Smooth muscle cell (in vitro differentiated cells): Measurements from ENCODE around the gene INTU. TPM values are rescaled to one million over a fixed set of nuclear protein-coding genes. Genes with fewer than 3 reads are reported as not detected.

Source experiments
- DNase-seq: peaks from one replicate; lab custom pipeline; 2025; ENCODE audit not compliant: unreplicated experiment; lab: John Stamatoyannopoulos, UW
- H2AFZ ChIP-seq: fragments of 200-600 bp; sonication (generic); 2 replicates; pipeline ENCODE4 v1.6.0; 2016; ENCODE audit warnings: antibody characterized with exemption, low read depth, mild to moderate bottlenecking
- H3F3A ChIP-seq: fragments of 200-600 bp; sonication (generic); 2 replicates; pipeline ENCODE4 v1.6.0; 2017; ENCODE audit warnings: antibody characterized with exemption, low read depth
- H3K27ac ChIP-seq: fragments of 200-600 bp; sonication (generic); 2 replicates; pipeline ENCODE4 v1.5.1; 2016; ENCODE audit warnings: low read depth, mild to moderate bottlenecking
- H3K27me3 ChIP-seq: fragments of 200-600 bp; sonication (generic); 2 replicates; pipeline ENCODE4 v1.6.1; 2016; ENCODE audit warnings: low read depth, mild to moderate bottlenecking
- H3K36me3 ChIP-seq: fragments of 200-600 bp; sonication (generic); 2 replicates; pipeline ENCODE4 v1.5.1; 2016; ENCODE audit warnings: low read depth
- H3K4me1 ChIP-seq: fragments of 200-600 bp; sonication (generic); 2 replicates; pipeline ENCODE4 v1.5.1; 2016; ENCODE audit warnings: low read depth
- H3K4me2 ChIP-seq: fragments of 200-600 bp; sonication (generic); 2 replicates; pipeline ENCODE4 v1.6.0; 2016; ENCODE audit warnings: mild to moderate bottlenecking
- H3K4me3 ChIP-seq: fragments of 200-600 bp; sonication (generic); 2 replicates; pipeline ENCODE4 v1.5.1; 2016; ENCODE audit warnings: mild to moderate bottlenecking
- H3K79me2 ChIP-seq: fragments of 200-600 bp; sonication (generic); 2 replicates; pipeline ENCODE4 v1.6.0; 2016; ENCODE audit warnings: low read depth, mild to moderate bottlenecking
- H3K9ac ChIP-seq: fragments of 200-600 bp; sonication (generic); 2 replicates; pipeline ENCODE4 v1.6.0; 2016; ENCODE audit warnings: low read depth
- H3K9me3 ChIP-seq: fragments of 200-600 bp; sonication (generic); replicated peaks from 2 replicates; pipeline ENCODE4 v1.5.1; 2016; ENCODE audit warnings: low read depth
- H4K20me1 ChIP-seq: fragments of 200-600 bp; sonication (generic); 2 replicates; pipeline ENCODE4 v1.6.0; 2016; ENCODE audit warnings: low read depth
- CTCF ChIP-seq: fragments of 200-600 bp; sonication (generic); IDR thresholded peaks from 2 replicates; pipeline ENCODE4 v1.5.1; 2017; ENCODE audit warnings: borderline replicate concordance, mild to moderate bottlenecking, antibody characterized with exemption; ENCODE audit not compliant: insufficient read depth, poor library complexity, severe bottlenecking
- WGBS: methylation state at CpG from one replicate; pipeline ENCODE4 v1.1.7; 2016; ENCODE audit warnings: low lambda C conversion rate; 5-methylcytosine and 5-hydroxymethylcytosine counted together
- polyA plus RNA-seq: library from polyadenylated mRNA; unstranded; fragments of >200 nt; fragmentation: Nextera tagmentation; extraction: Ambion mirVana; gene quantifications from 2 replicates; pipeline ENCODE4 v1.2.1, GENCODE V29; 2016
- total RNA-seq: library from RNA; depleted of rRNA; stranded (reverse); fragments of >200 nt; gene quantifications from 2 replicates; pipeline ENCODE4 v1.2.3, GENCODE V29; 2014

The INTU gene
- total and polyA plus RNA-seq, 2 experiments from 2014 or later, result 4.3 to 32.8 TPM

GRCh38 chr4:127759893-127760292 lies 127.1 kb downstream of the INTU start:
- no peaks in the 10 kb centered on the region for H3K27me3 ChIP-seq
- no peak overlapping the region for H3K27ac ChIP-seq
- H3K36me3 ChIP-seq, result no peaks in the 10 kb centered on the region
- H3K79me2 ChIP-seq, result no peaks in the 10 kb centered on the region
- H3F3A ChIP-seq, result no peaks in the 10 kb centered on the region
- DNase-seq, result no peak
- H3K9ac ChIP-seq, result no peak overlapping the region
- no peaks in the 10 kb centered on the region for H3K4me1 ChIP-seq
- no peak overlapping the region for H3K4me3 ChIP-seq
- no peaks in the 10 kb centered on the region for H3K9me3 ChIP-seq
- WGBS, result 82% methylated on average over 3 of the region's 3 CpGs
- no peak overlapping the region for H3K4me2 ChIP-seq
- H2AFZ ChIP-seq, result no peak overlapping the region
- TF ChIP-seq CTCF, result no peak
- H4K20me1 ChIP-seq, result no peaks in the 10 kb centered on the region

- no peaks in the 10 kb centered on the region for H3F3A ChIP-seq
These were observed 138.9 kb downstream of the INTU start for GRCh38 chr4:127771535-127772275.

GRCh38 chr4:127772769-127773671 lies 140.3 kb downstream of the INTU start:
- TF ChIP-seq CTCF, result no peak
- no peaks in the 10 kb centered on the region for H3K79me2 ChIP-seq
- WGBS, result 88% methylated on average over 10 of the region's 10 CpGs

More at GRCh38 chr4:127771535-127772275, 138.9 kb downstream of the INTU start:
- Histone ChIP-seq H3K9me3 (no peaks in the 10 kb centered on the region), H2AFZ (no peak overlapping the region), H4K20me1 (no peaks in the 10 kb centered on the region), H3K4me3 (no peak overlapping the region), H3K79me2 (no peaks in the 10 kb centered on the region), H3K4me2 (no peak overlapping the region), H3K4me1 (no peaks in the 10 kb centered on the region), H3K36me3 (no peaks in the 10 kb centered on the region), H3K9ac (no peak overlapping the region), H3K27ac (no peak overlapping the region), H3K27me3 (no peaks in the 10 kb centered on the region)
- WGBS, result 81% methylated on average over 4 of the region's 4 CpGs
- no peak for TF ChIP-seq CTCF
- DNase-seq, result no peak

More at GRCh38 chr4:127772769-127773671, 140.3 kb downstream of the INTU start:
- H2AFZ ChIP-seq, result no peak overlapping the region
- no peaks in the 10 kb centered on the region for H3K36me3 ChIP-seq
- no peaks in the 10 kb centered on the region for H4K20me1 ChIP-seq
- no peak overlapping the region for H3K9ac ChIP-seq
- DNase-seq, result no peak
- H3K9me3 ChIP-seq, result no peaks in the 10 kb centered on the region
- H3K4me1 ChIP-seq, result no peaks in the 10 kb centered on the region
- H3K27me3 ChIP-seq, result no peaks in the 10 kb centered on the region
- no peak overlapping the region for H3K4me2 ChIP-seq
- H3K27ac ChIP-seq, result no peak overlapping the region
- no peak overlapping the region for H3K4me3 ChIP-seq
- H3F3A ChIP-seq, result no peaks in the 10 kb centered on the region
